Dermis microvascular lymphatic vessel endothelial cell (primary cell): Measurements from ENCODE around the gene ATP8A1. TPM values are rescaled to one million over a fixed set of nuclear protein-coding genes. Genes with fewer than 3 reads are reported as not detected.

Source experiments
- DNase-seq, 2 donors: peaks; one replicate each; pipeline versions ENCODE4 v3.0.0 to v3.0.0-alpha.2; 2010; ENCODE audit warnings: low read depth in 2 of 2
- total RNA-seq: library from RNA; depleted of rRNA; stranded (reverse); fragments of >200 nt; gene quantifications from 2 replicates; pipeline ENCODE4 v1.2.1, GENCODE V29; 2014

ATP8A1 gene
- total RNA-seq, 1 donor from 2014 or later: 9.9 TPM

DNA sequence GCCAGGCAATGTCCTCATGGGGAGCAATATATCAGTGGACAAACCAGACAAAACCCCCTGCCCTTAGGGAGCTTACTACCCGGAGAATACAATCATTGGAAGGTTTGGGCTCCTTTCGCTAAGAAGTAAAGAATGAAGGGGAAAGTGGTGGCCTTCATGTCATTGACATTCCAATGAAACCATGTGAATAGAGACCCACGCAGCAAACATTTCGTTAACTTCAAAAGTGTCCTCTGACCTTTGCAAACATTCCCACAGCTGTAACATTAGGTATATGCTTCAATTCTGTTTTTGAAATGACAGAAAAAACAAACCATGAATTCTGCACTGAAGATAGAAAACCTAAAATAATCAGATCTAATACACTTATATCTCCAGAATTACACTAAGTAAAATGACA, 7.0 kb downstream of the ATP8A1 start:
- DNase-seq: no peak

DNA sequence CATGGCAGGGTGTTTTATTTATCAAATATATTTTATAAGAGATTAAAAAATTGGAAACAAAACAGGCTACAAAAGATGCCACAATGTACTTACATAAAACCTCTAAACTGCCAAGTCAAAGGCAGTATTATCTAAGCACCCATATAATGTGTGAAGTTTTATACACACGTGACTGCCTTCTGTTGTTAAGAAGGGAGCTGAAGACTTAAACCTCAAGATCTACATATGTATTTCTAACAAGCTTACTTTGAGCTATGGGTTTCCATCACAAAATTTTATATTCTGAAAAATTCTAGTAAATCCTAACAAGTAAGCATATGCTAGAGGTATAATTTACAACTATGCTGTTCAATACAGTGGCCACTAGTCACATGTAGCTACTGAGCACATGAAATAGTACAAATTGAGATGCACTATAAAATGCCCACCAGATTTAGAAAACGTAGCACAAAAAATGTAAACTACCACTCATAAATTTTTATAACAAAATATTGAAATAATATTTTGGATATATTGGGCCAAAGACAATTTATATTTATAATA, 9.8 kb downstream of the ATP8A1 start:
- DNase-seq: no peak

DNA sequence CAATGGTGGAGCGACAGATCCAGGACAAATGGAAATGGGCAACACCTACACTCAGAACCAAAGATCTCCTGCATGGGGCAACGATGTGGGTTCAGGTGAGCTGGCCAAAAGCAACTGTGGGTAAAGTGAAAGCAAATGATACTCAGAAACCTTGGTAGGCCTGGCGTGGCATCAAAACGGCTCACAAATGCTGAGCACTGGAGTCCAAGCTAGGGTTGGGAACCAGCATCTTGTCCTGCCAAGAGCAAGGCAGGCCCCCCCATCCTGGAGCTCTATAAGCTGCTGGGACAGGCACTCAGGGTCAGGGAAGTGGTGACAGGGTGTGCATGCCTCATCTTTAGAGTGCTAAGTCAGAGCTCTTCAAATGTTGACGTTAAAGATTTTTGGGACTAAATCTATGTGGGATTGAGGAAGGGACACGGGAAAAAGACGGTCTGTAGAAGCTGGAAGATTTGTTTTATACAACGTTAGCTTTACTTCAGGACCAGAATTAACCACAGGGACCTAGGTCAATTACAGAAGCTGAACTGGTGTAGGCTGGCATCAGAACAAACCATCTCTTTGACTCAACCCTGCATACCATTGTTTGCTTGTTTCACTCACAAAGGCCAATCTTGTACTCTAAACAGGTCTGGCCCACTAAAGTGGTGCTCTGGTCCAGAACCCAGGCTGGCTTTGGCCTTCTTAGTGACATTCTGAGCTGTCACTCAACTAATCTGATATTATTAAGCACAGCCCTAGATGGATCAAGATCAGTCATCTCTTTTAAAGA, 10.7 kb downstream of the ATP8A1 start:
- no peak for DNase-seq

DNA sequence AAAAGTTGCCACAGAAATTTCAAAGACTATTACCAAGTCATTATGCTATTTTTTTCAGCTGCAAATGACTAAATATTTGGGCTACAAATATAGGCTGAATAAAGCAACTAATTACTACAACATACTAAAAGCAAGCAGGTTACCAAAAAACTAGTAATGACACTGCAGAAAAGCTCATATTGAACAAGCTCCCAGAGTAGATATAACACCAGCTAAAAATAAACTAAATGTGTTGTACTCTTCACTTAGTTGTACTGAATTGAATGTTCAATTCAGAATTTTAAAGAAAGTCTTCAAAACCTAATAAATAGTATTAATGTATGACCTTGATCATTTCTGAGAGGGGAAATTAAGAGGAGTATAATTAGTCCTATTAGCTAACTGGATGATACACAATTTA, 12.0 kb downstream of the ATP8A1 start:
- no peak for DNase-seq

DNA sequence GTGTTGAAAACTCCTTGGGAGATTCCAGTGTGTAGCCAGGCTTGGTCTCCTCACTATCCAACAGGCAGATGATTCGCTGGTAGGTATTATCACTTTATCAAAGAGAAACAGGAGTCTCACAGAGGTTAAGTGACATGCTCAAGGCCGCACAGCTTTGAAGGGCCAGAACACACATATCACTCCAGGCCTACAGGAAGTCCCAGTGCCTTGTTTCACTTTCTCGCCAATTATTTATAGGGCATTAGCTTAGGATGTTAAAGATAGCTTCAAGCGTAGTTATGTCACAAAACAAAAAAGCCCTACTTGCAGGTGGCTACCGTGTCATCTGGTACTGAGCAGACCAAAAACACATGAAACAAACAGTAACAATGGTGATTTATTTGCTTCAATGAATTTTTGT, 13.2 kb downstream of the ATP8A1 start:
- DNase-seq: no peak

DNA sequence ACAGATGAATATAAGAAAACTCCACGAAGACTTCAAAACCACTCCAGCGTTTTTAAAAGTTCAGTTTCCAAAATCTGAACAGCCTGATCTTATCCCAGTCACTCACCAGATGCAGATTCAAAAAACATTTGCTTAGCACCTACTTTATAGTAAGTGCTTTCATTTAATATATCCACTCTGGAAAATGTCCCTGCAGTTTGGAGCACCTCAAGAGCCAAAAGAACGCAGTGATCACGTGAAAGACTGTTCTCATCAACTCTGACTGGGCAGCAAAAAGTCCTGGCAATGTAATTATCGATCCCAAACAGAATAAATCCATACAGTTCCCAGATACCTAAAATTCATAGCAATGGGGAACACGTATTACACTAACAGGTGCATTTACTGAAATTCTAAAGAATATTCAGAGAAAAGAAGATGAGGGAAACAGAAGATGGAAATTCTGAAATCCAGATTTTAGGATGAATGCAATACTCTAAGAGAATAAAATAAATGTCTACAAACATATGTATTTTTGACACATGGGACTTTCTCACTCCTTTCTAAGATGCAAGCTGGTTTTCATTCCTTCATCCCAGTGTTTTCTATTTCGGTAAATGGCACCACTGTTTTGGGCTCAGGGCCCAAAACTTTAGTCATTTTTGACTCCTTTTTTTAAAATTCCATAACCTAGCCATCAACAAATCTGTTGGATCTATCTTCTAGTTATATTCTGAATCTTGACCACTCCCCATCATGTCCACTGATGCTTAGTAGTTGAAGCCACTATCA, 13.9 kb downstream of the ATP8A1 start:
- DNase-seq: no peak

DNA sequence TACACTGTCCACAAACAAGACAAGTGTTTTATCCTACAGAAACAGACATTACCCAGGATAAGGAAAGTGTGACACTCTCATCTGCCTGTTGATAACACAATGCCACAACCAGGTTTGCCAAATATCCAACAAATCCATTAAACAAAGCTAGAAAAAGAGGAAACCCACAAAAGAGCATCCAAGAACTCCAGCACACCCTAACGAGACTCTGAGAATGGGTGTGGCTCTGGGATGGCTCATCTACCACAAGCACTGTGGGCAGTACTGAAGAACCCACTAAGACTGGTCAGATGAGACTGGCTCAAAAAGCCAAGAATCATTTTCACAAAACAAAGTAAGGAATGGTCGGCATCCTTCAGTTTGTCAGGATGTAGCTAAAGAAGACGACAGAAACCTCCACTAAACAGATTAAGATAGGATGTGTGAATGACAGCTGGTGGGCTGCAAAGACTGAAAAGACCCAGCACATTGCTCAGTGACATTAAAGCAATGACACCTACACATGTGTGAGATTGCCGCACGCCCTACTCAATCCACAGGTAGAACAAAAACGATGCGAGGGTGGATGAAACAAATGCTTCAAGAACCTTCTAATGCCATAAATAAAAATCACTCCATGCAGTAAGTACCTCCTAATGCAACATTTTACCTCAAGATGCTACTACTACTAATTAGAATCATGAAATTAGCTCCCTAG, 14.7 kb downstream of the ATP8A1 start:
- DNase-seq: no peak

DNA sequence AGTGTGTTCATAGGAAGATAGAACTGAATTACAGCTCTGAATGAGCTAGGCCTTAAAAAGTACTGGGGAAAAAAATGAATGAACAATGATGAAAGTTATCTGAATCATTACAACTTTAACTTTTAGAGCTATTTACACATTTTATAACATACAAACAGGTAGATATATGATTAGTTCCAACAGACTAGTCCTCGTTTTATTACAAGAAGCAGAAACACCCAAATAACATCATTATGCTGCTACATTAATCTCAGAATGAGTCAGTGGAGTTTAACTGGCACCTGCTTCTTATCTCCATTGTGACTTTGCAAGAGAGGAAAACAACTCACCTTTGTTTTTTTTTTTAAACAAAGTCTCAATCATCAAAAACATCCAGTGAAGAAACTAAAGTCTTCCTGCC, 15.2 kb downstream of the ATP8A1 start:
- no peak for DNase-seq

DNA sequence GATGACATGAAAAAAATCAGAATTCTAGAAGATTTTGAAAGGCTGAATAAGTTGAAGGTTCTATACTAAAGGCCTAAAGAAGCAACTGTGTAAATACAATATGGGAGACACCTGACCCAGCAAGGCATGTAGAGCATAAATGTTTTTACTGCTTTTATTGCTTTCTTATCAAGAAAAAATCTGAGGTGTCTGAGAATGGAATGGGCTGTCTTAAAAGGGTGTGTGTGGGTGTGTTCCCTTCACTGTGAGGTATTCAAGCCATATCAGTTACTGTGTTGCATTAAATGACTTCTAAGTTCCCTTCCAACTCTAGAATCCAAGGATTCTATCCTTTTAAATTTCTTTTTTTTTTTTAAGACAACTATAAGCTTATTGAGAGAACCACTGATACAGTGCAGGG, 15.7 kb downstream of the ATP8A1 start:
- no peak for DNase-seq

DNA sequence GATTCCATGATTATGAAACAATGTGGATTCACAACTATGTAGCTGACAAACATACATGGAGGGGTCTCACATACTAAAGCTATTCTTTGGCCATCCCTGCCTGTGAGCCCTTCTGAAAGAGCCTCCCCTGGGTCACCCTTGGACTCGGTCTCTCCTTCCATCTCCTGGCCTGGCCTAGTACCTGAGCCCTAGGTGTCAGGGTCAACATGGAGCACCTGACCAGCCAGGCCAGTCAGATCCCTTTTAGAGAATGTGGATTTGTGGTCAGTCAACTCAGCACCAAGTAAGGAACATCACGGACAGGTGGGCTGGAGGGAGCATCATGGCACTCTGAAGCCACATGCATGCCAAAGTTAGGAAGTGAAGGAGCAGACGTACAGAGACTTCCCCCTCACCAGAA, 16.3 kb downstream of the ATP8A1 start:
- no peak for DNase-seq

DNA sequence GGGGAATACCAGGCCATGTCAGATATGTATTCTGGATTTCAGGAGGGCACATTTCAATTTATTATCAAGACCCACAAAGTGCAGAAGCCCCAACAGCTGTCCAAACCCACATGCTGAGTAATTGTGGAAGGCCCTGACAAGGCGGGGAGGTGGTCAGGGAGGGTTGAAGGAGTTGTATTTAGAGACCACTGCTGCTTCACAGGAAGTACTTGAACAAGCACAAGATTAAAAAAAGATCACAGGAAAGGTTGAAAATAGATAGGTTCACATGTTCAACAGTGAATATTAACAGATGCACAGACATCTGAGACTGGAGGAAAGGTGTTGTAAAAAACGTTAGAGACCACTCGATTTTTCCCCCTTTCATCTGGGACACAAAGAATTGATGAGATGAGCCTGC, 17.9 kb downstream of the ATP8A1 start:
- no peak for DNase-seq

DNA sequence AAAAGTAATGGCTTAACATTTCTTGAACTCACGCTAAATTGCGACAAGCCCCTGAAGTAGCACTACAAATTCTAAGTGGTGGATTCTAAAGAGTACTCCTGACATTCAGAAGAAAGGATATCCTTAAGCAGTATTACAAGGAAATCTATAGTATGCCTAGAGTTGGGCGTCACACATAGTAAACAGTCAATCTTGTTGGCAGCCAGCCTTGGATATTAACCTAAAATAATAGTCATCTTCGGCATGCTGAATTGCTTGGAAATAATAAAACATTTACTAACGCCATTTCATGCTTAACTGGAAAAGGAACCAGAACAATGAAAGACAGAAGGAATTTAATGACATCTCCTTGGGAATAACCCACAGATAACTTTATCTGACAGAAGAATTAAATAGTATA, 18.6 kb downstream of the ATP8A1 start:
- DNase-seq: no peak

DNA sequence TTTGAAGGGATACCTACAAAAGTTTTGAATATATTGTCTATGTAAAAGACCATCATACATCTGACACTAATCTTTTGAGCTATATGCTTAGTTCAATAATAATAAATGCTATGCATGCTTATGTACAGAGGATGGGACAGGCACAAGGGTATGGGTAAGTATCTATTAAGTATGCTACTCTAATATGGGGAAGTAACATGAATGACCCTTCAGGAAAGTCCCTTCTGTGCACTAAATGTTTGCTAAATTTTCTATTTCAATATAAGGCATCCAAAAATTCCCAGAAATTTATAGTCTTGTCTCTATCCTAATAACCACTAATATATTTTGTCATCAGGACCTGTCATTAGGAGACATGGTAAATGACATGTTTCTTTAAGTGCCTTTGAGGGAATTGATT, 19.0 kb downstream of the ATP8A1 start:
- DNase-seq: no peak

DNA sequence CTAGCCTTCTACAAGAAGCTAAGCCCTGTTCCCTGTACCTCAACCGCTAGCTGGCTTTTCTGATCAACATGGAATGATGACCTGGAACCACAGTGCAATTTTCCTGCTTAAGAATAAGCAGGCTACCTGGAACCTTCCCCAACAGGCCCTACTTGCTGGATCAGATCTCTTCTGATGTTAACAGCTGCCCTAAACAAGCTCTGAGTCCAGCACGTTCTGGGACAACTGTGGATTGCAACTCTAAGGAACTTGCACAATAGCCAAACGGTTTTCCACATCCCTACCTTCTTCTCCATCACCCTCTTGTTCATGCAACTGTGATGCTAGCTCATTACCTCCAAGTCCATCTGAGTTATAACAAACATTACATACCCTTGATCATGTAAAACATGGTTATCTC, 19.8 kb downstream of the ATP8A1 start:
- DNase-seq: no peak

DNA sequence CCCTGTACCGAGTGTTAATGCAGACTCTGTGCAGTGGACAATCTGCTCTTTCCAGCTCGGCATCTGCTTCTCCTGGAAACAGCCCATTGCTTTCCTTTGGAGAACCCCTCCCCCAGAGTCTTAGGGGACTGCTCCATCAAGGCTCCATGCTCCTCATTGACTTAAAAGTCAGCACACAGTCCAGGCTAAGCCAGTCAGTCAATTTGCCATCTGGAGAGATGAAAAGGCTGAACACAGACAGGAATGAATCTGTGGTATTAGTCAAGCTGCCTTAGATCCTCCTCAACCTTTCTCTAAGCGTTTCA, 20.3 kb downstream of the ATP8A1 start:
- DNase-seq: no peak

DNA sequence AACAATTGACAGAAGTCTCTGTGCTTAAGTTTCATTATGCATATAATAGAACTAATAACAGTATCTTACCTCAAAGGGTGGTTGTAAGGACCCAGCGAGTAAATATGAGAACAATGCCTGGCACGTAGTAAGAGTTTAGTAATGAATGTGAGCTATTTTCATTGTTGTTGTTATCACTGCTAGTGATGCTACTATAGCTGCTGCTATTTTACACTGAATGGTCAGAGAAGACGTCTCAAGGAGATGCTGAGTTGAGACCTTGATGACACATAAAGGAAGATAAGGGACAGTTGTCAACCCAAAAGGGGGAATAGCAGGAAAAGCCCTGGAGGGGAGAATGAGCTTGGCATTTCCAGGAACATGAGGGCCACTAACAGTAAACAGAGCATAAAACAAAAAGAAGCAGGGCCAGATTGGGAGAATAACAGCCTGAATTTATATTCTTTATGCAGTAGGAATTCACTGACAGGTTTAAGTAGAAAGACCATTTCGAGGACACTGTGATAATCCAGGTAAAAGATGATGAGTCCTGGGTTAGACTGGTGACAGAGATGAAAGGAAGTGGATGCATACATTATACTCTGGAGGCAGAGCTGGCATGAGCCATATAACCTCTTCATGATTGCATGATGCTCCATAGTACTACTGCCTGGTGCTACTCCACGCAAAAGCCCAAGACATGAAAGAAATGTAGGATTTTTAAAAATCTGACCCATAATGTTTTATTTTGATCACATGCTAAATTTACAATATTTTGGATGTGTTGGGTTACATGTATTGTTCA, 23.1 kb downstream of the ATP8A1 start:
- DNase-seq: no peak

DNA sequence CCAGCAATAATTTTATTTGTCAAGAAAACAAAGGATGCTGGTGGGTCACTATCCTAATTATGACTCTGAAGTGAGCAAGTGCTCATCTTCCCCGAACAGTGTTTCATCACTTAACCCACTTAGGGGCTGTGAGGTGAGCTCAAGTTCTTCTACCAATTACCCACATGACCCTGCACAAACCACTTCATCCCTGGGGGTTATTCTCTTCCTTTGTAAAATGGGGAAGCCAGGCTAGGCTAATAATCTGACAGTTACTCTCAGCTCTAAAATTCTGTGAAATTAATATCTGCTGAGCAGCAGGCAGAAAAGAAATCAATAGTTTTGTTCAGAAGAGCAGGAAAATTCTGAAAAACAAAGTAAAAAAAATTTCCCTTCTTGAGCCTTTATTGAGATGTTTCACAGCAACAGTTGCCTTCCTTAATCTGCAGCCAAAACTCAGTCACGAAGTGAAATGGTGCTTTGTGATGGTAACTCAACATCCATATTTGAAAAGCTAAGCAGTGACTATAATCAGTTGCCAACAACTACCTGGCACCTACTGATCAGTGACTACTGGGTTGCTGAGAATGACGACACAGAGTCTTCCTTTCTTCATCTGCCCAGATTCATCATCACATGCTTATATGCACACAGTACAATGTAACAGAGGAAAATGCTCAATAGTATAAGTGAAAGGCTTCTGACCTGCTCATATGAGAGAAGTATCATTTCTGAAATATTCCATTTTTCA, 24.1 kb downstream of the ATP8A1 start:
- DNase-seq: no peak

DNA sequence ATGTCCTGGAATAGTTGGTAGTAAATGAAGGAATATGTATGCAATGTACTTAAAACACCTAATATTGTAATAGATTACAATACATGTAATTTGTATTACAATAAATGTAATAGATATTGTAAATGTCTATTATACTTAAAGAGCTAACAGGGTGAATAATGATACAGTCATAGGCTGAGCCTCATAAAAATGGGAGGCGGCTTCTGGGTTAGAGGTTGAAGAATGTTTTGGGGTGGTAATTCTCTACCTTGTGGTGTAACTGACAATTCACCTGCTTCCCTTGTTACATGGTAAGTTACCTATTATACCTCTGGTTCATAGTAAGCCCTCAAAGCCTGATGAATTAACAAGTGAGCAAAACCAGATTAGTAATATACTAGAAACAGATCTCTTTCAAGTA, 26.0 kb downstream of the ATP8A1 start:
- no peak for DNase-seq

DNA sequence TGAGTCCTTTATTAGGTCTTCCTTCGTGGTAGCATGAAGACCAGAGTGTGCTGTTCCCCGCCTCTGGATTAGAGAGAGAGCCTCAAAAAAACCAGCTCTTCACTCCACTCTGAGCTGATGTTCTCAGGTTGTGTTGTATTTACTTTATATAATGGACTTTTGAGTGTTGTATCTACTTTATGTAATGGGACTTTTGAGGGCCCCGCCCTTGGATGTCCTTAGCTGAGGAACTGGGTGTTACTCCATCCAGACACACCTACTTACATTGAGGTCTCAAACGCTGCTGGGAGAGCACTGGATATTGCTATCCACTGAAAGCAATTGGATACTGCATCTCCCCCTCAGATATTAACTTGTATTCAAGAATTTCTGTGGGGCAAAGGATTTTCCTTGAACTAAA, 28.2 kb downstream of the ATP8A1 start:
- DNase-seq: no peak

DNA sequence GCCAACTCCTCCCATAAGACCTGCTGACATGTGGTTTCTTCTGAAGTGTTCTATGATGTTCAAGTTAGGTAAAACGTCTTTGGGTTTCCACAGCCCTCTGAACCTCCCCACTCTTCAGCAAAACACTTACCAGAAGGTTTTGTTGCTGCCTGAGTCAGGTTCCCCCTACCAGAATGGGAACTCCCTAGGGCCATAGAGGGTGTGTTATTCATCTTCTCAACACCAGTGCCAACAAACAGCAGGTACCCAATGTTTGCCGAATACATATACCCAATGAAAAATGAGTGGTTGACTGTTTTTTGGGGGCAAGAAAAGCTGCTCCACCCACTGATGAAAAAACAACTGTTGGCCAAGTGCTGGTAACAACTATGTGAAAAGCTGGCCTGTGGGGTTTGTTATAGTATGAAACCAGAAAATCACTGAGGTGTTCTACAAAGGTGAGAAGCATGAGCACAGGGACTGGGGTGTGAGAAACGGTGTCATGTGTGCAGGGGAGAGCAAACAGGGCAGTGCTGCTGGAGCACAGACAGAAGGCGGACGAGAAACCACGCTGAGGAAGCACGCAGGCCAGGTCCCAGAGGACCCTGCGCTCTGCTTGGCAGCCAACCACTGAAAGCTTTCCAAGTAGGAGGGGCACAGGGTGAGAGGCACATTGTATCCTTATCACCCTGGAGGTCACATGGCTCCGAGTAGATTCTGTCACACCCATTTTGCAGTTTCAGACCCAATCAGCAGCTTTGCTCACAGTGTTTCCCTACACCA, 28.8 kb downstream of the ATP8A1 start:
- DNase-seq: no peak
